ENCODE measurements around the gene FYN.

Gene FYN

GRCh38 chr6:111855753-111856152 lies 17.5 kb downstream of the FYN start:
- no peak overlapping the region for H3K4me3 ChIP-seq (ENCODE audit: low read depth, low read length)
- TF ChIP-seq CTCF (IDR thresholded peaks at IDR 0.05; ENCODE audit: low read depth, low read length, missing control alignments), result no peak
- DNase-seq (ENCODE audit: low read depth), result no peak

- no peak for DNase-seq (ENCODE audit: low read depth)
- TF ChIP-seq CTCF (IDR thresholded peaks at IDR 0.05; ENCODE audit: low read depth, low read length, missing control alignments), result no peak
- H3K4me3 ChIP-seq (ENCODE audit: low read depth, low read length), result no peak overlapping the region
Measured at GRCh38 chr6:111854683-111855082, 18.6 kb downstream of the FYN start.

- no peak for DNase-seq (ENCODE audit: low read depth)
- no peak overlapping the region for H3K4me3 ChIP-seq (ENCODE audit: low read depth, low read length)
- no peak for TF ChIP-seq CTCF (IDR thresholded peaks at IDR 0.05; ENCODE audit: low read depth, low read length, missing control alignments)
Measured at GRCh38 chr6:111852725-111853124, 20.5 kb downstream of the FYN start.

- no peak overlapping the region for H3K4me3 ChIP-seq (ENCODE audit: low read depth, low read length)
Measured at GRCh38 chr6:111850295-111850937, 22.8 kb downstream of the FYN start.

GRCh38 chr6:111849298-111849697 lies 24.0 kb downstream of the FYN start:
- H3K4me3 ChIP-seq (ENCODE audit: low read depth, low read length), result no peak overlapping the region
- DNase-seq (ENCODE audit: low read depth), result no peak
- TF ChIP-seq CTCF (IDR thresholded peaks at IDR 0.05; ENCODE audit: low read depth, low read length, missing control alignments), result no peak

More at GRCh38 chr6:111850295-111850937, 22.8 kb downstream of the FYN start:
- DNase-seq (ENCODE audit: low read depth), result no peak
- no peak for TF ChIP-seq CTCF (IDR thresholded peaks at IDR 0.05; ENCODE audit: low read depth, low read length, missing control alignments)

- DNase-seq (ENCODE audit: low read depth), result no peak
- no peak overlapping the region for H3K4me3 ChIP-seq (ENCODE audit: low read depth, low read length)
- TF ChIP-seq CTCF (IDR thresholded peaks at IDR 0.05; ENCODE audit: low read depth, low read length, missing control alignments), result no peak
Measured at GRCh38 chr6:111848262-111848812, 24.9 kb downstream of the FYN start.

Measured in GM12864 (cell line).